Tracheal epithelial cell (primary cell): ENCODE measurements around the gene MTR. TPM values are rescaled to one million over a fixed set of nuclear protein-coding genes. Genes with fewer than 3 reads are reported as not detected.

Experiments
- total RNA-seq: library from RNA; depleted of rRNA; stranded (reverse); fragments of >200 nt; gene quantifications from 2 replicates; pipeline ENCODE4 v1.2.1, GENCODE V29; 2014

MTR gene
- 15.3 and 20.5 TPM in 2 replicates for total RNA-seq

GRCh38 chr1:236795035-236795756 is at the start of gene MTR:
MTR (plus strand) TSS chr1:236795292; CDS start chr1:236795704, 412 bp downstream.

Other genes with a start within 250 kb of the MTR start
- gene HEATR1, start 190.8 kb upstream of the MTR start, total RNA-seq, result 32.5 and 45.4 TPM in 2 replicates
- gene ACTN2, start 108.8 kb upstream of the MTR start, total RNA-seq, result not detected in 2 replicates
- not detected in 2 replicates for gene MT1HL1, start 209.1 kb downstream of the MTR start, total RNA-seq
- not detected in 2 replicates for gene RYR2, start 246.9 kb downstream of the MTR start, total RNA-seq